ENCODE data around the gene ALLC.

DNA sequence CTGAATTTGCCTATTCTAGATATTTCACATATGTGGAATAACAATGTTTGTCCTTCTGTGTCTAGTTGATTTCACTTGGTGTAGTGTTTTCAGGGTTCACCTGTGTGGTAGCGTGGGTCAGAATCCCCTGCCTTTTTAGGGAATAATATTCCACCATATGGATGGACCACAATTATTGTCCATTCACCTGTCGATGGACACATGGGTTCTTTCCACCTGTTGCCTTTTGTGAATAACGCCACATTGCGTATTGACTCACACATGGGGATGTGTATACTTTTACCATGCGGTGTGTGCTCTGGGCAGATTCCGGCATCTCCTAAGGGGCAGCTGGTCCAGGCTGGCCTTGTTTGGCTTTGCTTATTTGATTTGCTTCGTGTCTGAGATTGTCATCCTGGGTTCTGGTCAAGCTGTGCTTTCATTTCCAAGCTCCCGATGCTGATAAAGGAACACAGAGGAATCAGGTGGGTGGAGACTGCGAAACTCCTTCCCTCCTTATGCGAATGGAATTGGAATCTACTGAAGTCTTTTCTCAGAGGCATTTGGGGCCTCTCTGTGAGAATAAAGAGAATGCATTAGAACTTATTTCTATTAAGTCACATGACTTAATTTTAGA, 18.9 kb upstream of the ALLC start:
- no peak for TF ChIP-seq ZNF302 (CRISPR knock-in tag; IDR thresholded peaks at IDR 0.05)
- TF ChIP-seq SMC3 (IDR thresholded peaks at IDR 0.05), result no peak
- no peak for TF ChIP-seq CHD4 (IDR thresholded peaks at IDR 0.05; ENCODE audit: borderline replicate concordance)

All from A549 (cell line).